HepG2 (cell line): Measurements from ENCODE around the gene PTPRH. TPM values are rescaled to one million over a fixed set of nuclear protein-coding genes. Genes with fewer than 3 reads are reported as not detected.
A peak's percentile ranks its signal among the peaks of the same experiment; 100 is the strongest.

ENCODE experiments used
- ATAC-seq: fragments of 200-7000 bp; cut with Tn5 transposase; 3 replicates; pipeline ENCODE4 v1.9.1; 2020; ENCODE audit warnings: mild to moderate bottlenecking, moderate library complexity
- BruUV-seq: library from RNA; stranded (reverse); fragments of 400-500 nt; replicated peaks from 2 replicates; lab custom pipeline; 2021; lab: Mats Ljungman, UMichigan
- CTCF ChIA-PET: fragments of 300-600 bp; formaldehyde crosslinking; extraction: SDS; loops from one replicate; lab custom pipeline; 2021; ENCODE audit warnings: low total read pairs, inconsistent platforms, low intra/inter-chr PET ratio; lab: Yijun Ruan, JAX
- POLR2A ChIA-PET: fragments of 350-600 bp; sonication (Branson Sonifier 250); formaldehyde crosslinking; loops from one replicate; lab custom pipeline; 2020; ENCODE audit warnings: antibody characterized with exemption, inconsistent platforms; lab: Yijun Ruan, JAX
- DNase-seq: peaks from one replicate; pipeline ENCODE4 v3.0.0-alpha.2; 2015; ENCODE audit warnings: low spot score
- FAIRE-seq: peaks from 3 replicates; lab custom pipeline; 2011; peaks lifted over from hg19 to GRCh38; lab: Jason Lieb, UNC
- H2AFZ ChIP-seq: one replicate; pipeline ENCODE4 v1.6.1; 2011; ENCODE audit warnings: low read length, inconsistent platforms
- H3K27ac ChIP-seq: fragments of 300-600 bp; 3 replicates; pipeline ENCODE4 v1.8.0; 2011; ENCODE audit warnings: mixed run types, mild to moderate bottlenecking, mixed read lengths, low read length, inconsistent platforms; ENCODE audit not compliant: insufficient read depth; ENCODE audit errors: extremely low read length
- H3K27me3 ChIP-seq, 2 experiments: fragments of 200-600 bp in 1 of 2; 2 replicates in 1 of 2; 3 replicates in 1 of 2; pipeline versions ENCODE4 v1.6.0 to v1.8.0; 2011; ENCODE audit warnings: low read length in 2 of 2, mild to moderate bottlenecking in 2 of 2, moderate library complexity in 2 of 2, inconsistent platforms in 1 of 2; ENCODE audit not compliant: insufficient read depth in 2 of 2, control insufficient read depth in 1 of 2
- H3K36me3 ChIP-seq, 2 experiments: fragments of 200-600 bp in 1 of 2; replicated peaks in 1 of 2; 2 replicates in 1 of 2; 3 replicates in 1 of 2; pipeline versions ENCODE4 v1.5.1 to v1.8.0; 2011; ENCODE audit warnings: low read length in 2 of 2, inconsistent platforms in 1 of 2; ENCODE audit not compliant: insufficient read depth in 2 of 2, control insufficient read depth in 1 of 2
- H3K4me1 ChIP-seq: 2 replicates; pipeline ENCODE4 v1.5.1; 2012; ENCODE audit warnings: low read length, inconsistent platforms; ENCODE audit not compliant: insufficient read depth
- H3K4me2 ChIP-seq: 2 replicates; pipeline ENCODE4 v1.6.0; 2011; ENCODE audit warnings: low read depth, low read length, inconsistent platforms
- H3K4me3 ChIP-seq, 3 experiments: fragments of 200-600 bp in 1 of 3; sonication (generic), shearing (Covaris generic) in 1 of 3; replicated peaks in 1 of 3; 2 replicates each; pipeline ENCODE4 v1.5.1; 2011 to 2016; ENCODE audit warnings: low read length in 3 of 3, inconsistent platforms in 2 of 3, low read depth in 2 of 3, mild to moderate bottlenecking in 2 of 3, control low read depth in 1 of 3, mixed read lengths in 1 of 3; ENCODE audit not compliant: insufficient read depth in 1 of 3
- H3K79me2 ChIP-seq: one replicate; pipeline ENCODE4 v1.6.1; 2011; ENCODE audit warnings: low read length, inconsistent platforms; ENCODE audit not compliant: insufficient read depth
- H3K9ac ChIP-seq: 2 replicates; pipeline ENCODE4 v1.6.0; 2011; ENCODE audit warnings: mild to moderate bottlenecking, low read depth, low read length, inconsistent platforms; ENCODE audit not compliant: insufficient read depth
- H3K9me3 ChIP-seq: 2 replicates; pipeline ENCODE4 v1.5.1; 2012; ENCODE audit warnings: mild to moderate bottlenecking, low read length
- H4K20me1 ChIP-seq: 2 replicates; pipeline ENCODE4 v1.6.0; 2011; ENCODE audit warnings: inconsistent platforms, mild to moderate bottlenecking, low read length, moderate library complexity; ENCODE audit not compliant: insufficient read depth
- HCFC1 ChIP-seq: fragments of 150-350 bp; IDR thresholded peaks from 2 replicates; pipeline ENCODE4 v1.6.1; 2014; ENCODE audit warnings: low read depth, low read length
- MZF1 ChIP-seq: sonication (generic); formaldehyde crosslinking; IDR thresholded peaks from 2 replicates; pipeline ENCODE4 v1.8.1; 2023; ENCODE audit warnings: mild to moderate bottlenecking, missing genetic modification reagents, borderline replicate concordance
- POLR2A ChIP-seq, 2 experiments: IDR thresholded peaks; 2 replicates each; pipeline ENCODE4 v1.6.1; 2011; ENCODE audit warnings: low read depth in 2 of 2, low read length in 2 of 2, mild to moderate bottlenecking in 1 of 2, moderate library complexity in 1 of 2; ENCODE audit not compliant: insufficient read depth in 1 of 2
- SUZ12 ChIP-seq: fragments of 150-350 bp; IDR thresholded peaks from 2 replicates; pipeline ENCODE4 v1.6.1; 2014; ENCODE audit warnings: low read depth, low read length
- THAP11 ChIP-seq: IDR thresholded peaks from 2 replicates; pipeline ENCODE4 v1.6.1; 2016; ENCODE audit warnings: missing biosample characterization, missing genetic modification reagents
- U2AF2 ChIP-seq: fragments of 200-400 bp; formaldehyde crosslinking; IDR thresholded peaks from 2 replicates; pipeline ENCODE4 v1.6.1; 2017; ENCODE audit warnings: low read depth, mild to moderate bottlenecking, low read length
- ZNF143 ChIP-seq: sonication (generic); formaldehyde crosslinking; IDR thresholded peaks from 2 replicates; pipeline ENCODE4 v1.4.0; 2020; ENCODE audit warnings: missing genetic modification reagents
- WGBS: methylation state at CpG from one replicate; pipeline ENCODE4 v1.1.6; 2017; ENCODE audit warnings: low lambda C conversion rate; 5-methylcytosine and 5-hydroxymethylcytosine counted together
- in situ Hi-C: cut with HindIII; loops from 2 replicates; pipeline ENCODE4 v1.10.0; 2017; ENCODE audit warnings: low pct_unique_long_range_greater_than_20kb; ENCODE audit not compliant: extremely low pct_ligation_motif_present
- intact Hi-C: fragments of 100-400 bp; cut with micrococcal nuclease; formaldehyde crosslinking; loops from one replicate; pipeline ENCODE4 v1.10.0; 2022; ENCODE audit not compliant: unreplicated experiment
- polyA plus RNA-seq, 8 experiments: library from polyadenylated mRNA; depleted of rRNA in 3 of 8; stranded (reverse) in 7 of 8; unstranded in 1 of 8; fragments of >200 nt; fragmentation: Illumina TruSeq in 4 of 8; extraction: Trizol in 4 of 8; gene quantifications; 2 replicates each; pipeline versions ENCODE4 v1.2.1 to v1.2.3, GENCODE V29; 2011 to 2016; ENCODE audit warnings: low read depth in 4 of 8, missing spikeins in 1 of 8, mixed read lengths in 1 of 8; ENCODE audit not compliant: insufficient read depth in 1 of 8
- total RNA-seq, 5 experiments: library from RNA; depleted of rRNA; stranded (reverse); fragments of >200 nt; fragmentation: Illumina TruSeq; extraction: Trizol; gene quantifications; 2 replicates each; pipeline ENCODE4 v1.2.3, GENCODE V29; 2016; ENCODE audit warnings: low read depth in 1 of 5
- TF ChIP-seq, protein P1 (sequence below), 2 experiments: IDR thresholded peaks; 2 replicates each; pipeline ENCODE4 v1.6.1; 2011 to 2012; ENCODE audit warnings: low read length in 2 of 2, borderline replicate concordance in 1 of 2, low read depth in 1 of 2, mild to moderate bottlenecking in 1 of 2, moderate library complexity in 1 of 2

Gene PTPRH
- total and polyA plus RNA-seq, 2 of the 13 experiments (the other 11 are each of a cell fraction or from before 2014, with no cell fraction given) = 14.7 to 125 TPM

DNA sequence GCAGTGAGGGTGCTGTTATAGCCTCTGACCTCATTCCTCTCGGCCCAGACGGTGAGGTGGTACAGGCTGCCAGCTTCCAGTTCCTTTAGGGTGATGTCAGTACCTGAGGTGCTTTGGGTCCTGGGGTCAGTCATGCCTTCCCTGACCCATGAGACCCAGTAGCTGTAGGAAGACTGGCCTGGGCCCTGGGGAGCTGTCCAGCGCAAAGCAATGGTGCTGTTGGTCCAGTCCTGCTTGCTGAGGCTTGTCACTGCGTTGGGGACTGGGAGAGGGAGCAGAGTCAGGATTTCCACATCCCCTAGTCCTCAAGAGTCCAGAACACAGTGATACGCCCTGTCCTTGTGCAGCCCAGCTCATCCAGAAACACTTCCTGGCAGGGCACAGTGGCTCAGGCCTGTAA, 10.7 kb downstream of the PTPRH start (continued):
- TF ChIP-seq, protein P1, sequence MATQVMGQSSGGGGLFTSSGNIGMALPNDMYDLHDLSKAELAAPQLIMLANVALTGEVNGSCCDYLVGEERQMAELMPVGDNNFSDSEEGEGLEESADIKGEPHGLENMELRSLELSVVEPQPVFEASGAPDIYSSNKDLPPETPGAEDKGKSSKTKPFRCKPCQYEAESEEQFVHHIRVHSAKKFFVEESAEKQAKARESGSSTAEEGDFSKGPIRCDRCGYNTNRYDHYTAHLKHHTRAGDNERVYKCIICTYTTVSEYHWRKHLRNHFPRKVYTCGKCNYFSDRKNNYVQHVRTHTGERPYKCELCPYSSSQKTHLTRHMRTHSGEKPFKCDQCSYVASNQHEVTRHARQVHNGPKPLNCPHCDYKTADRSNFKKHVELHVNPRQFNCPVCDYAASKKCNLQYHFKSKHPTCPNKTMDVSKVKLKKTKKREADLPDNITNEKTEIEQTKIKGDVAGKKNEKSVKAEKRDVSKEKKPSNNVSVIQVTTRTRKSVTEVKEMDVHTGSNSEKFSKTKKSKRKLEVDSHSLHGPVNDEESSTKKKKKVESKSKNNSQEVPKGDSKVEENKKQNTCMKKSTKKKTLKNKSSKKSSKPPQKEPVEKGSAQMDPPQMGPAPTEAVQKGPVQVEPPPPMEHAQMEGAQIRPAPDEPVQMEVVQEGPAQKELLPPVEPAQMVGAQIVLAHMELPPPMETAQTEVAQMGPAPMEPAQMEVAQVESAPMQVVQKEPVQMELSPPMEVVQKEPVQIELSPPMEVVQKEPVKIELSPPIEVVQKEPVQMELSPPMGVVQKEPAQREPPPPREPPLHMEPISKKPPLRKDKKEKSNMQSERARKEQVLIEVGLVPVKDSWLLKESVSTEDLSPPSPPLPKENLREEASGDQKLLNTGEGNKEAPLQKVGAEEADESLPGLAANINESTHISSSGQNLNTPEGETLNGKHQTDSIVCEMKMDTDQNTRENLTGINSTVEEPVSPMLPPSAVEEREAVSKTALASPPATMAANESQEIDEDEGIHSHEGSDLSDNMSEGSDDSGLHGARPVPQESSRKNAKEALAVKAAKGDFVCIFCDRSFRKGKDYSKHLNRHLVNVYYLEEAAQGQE (IDR thresholded peaks at IDR 0.05; ENCODE audit: borderline replicate concordance in 1 of 2, low read depth in 1 of 2, low read length in 2 of 2) = peak; percentile 49 to 84

DNA sequence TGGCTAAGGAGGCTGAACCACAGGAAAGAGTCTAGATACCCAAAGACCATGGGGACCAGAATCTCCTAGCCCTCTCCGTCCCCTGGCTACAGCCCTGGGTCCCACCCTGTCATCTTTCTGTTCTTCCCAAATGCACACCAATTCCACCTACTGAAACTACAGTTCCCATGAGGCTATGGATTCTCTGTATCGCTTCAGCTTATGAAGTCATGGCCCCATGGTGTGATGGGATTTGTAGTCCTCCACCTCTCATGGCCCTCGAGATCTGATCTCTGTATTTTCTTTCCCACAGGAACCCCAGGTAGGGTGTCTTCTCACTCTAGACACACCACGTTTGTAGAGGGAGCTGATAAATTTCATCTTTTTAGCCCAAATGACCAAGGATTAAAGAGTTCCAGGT, 11.8 kb downstream of the PTPRH start:
- BruUV-seq = no TSS peak
- no peaks in the 10 kb centered on the region for H3K27me3 ChIP-seq
- POLR2A ChIA-PET = interaction anchor here (0.8 to 6.1 kb wide), 4 partner anchors 9 to 142 kb away, joined by 3 to 28 read pairs (median 6); partner anchors contain the start of gene PTPRH
- H3K9me3 ChIP-seq = no peaks in the 10 kb centered on the region
- CTCF ChIA-PET = no interaction called here
- WGBS = 88% methylated on average over 4 of the region's 4 CpGs
- in situ Hi-C loops = no loop called here
- H3K27ac ChIP-seq = no peak overlapping the region
- 0 out of 2 replicates have a peak, but pooled peaks have one; percentile 34 for TF ChIP-seq SUZ12
- TF ChIP-seq U2AF2 = no peak
- peak; percentile 61; the same call in 1 of the 2 replicates for TF ChIP-seq HCFC1
- TF ChIP-seq ZNF143 (CRISPR knock-in tag) = peak; percentile 86
- TF ChIP-seq MZF1 (CRISPR knock-in tag) = no peak
- TF ChIP-seq THAP11 (CRISPR knock-in tag) = peak; percentile 95
- 0 out of 4 replicates have a peak, but pooled peaks of 1 of the 2 experiments have one; percentile 1 for TF ChIP-seq POLR2A (IDR thresholded peaks at IDR 0.05; ENCODE audit: insufficient read depth in 1 of 2, low read depth in 2 of 2, low read length in 2 of 2)
- TF ChIP-seq, all 625 proteins: peak for 5
- ATAC-seq (no peak), FAIRE-seq (no peak), DNase-seq (no peak)
- H3K4me1 ChIP-seq = no peaks in the 10 kb centered on the region
- peaks cover 3% of the 10 kb centered on the region; the same call in 1 of the 2 replicates for H4K20me1 ChIP-seq
- no peaks in the 10 kb centered on the region for H3K79me2 ChIP-seq
- intact Hi-C loops = no loop called here
- H2AFZ ChIP-seq = no peak overlapping the region
- H3K9ac ChIP-seq = no peak overlapping the region
- H3K36me3 ChIP-seq = peaks cover 25 to 69% of the 10 kb centered on the region in 2 experiments
- H3K4me3 ChIP-seq = no peak overlapping the region
- H3K4me2 ChIP-seq = no peak overlapping the region
